Measurements from ENCODE around the gene GYPA.
"Not testable (repeated sequence)": the region's sequence is repeated elsewhere in the genome, so short reads cannot be mapped to it uniquely, and the experiment has no call there.

GYPA gene

DNA sequence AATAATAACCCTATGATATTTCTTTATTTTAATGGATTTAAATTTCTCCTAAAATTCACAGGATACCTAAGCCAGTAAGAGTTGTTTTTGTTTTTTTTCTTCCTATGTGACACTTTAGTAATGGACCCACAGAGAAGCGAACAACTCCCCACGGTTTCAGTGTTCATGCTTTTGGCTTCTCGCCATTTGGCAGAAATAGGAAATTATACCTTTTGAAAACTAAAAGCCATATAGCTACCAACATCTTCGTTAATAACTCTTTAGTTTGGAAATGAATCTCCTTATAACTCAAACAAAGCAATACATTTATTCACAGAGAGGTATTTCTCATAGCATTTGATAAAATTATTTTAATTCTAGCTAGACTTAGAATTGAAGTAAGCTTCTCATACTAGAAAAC is 527 bp downstream of the GYPA start:
- not testable (repeated sequence) for H3K27me3 Mint-ChIP-seq; H3K27ac Mint-ChIP-seq; H3K9me3 Mint-ChIP-seq; H3K4me1 Mint-ChIP-seq (ENCODE audit: low read depth); H3K36me3 Mint-ChIP-seq (ENCODE audit: low read depth); DNase-seq; H3K4me3 Mint-ChIP-seq

DNA sequence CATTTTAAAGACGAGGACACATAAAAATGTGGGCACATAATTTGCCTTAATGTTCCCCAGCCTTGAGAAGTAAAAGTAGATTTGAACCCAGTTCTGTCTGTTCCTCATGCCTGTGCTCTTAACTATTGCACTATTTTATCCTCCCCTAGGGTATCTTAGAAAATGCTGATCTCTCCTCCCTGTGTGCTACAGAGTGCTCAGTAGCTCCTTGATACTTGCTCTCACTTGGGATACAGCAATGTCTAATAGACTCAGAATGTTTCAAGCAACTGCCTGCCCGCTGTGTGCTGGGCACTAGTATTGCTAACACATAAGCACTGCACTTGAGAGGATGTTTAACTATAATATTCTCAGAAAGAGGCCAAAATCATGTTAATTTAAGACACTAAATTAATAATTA is 971 bp downstream of the GYPA start:
- not testable (repeated sequence) for H3K36me3 Mint-ChIP-seq (ENCODE audit: low read depth); H3K9me3 Mint-ChIP-seq; H3K4me1 Mint-ChIP-seq (ENCODE audit: low read depth); H3K27ac Mint-ChIP-seq; H3K4me3 Mint-ChIP-seq; H3K27me3 Mint-ChIP-seq; DNase-seq

DNA sequence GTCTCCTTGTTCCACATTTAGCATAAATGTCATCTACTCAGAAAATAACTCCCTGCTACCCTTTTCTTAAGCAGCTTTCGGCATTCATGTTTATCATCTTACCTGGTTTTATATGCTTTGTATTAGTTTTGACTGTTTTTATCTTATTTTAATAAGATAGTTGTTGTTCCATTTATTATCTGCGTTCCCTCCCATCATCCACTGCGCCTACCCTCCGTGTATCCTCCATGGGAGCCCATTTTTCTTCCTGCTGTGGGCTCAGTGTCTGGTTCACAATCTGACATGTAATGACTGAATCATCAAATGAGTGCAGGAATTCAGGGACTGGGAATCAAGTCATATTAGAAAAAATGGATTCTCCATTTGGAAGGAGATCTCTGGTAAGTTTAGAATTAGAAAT is 2.3 kb downstream of the GYPA start:
- not testable (repeated sequence) for DNase-seq; H3K4me1 Mint-ChIP-seq (ENCODE audit: low read depth); H3K27me3 Mint-ChIP-seq; H3K36me3 Mint-ChIP-seq (ENCODE audit: low read depth); H3K27ac Mint-ChIP-seq; H3K9me3 Mint-ChIP-seq; H3K4me3 Mint-ChIP-seq

DNA sequence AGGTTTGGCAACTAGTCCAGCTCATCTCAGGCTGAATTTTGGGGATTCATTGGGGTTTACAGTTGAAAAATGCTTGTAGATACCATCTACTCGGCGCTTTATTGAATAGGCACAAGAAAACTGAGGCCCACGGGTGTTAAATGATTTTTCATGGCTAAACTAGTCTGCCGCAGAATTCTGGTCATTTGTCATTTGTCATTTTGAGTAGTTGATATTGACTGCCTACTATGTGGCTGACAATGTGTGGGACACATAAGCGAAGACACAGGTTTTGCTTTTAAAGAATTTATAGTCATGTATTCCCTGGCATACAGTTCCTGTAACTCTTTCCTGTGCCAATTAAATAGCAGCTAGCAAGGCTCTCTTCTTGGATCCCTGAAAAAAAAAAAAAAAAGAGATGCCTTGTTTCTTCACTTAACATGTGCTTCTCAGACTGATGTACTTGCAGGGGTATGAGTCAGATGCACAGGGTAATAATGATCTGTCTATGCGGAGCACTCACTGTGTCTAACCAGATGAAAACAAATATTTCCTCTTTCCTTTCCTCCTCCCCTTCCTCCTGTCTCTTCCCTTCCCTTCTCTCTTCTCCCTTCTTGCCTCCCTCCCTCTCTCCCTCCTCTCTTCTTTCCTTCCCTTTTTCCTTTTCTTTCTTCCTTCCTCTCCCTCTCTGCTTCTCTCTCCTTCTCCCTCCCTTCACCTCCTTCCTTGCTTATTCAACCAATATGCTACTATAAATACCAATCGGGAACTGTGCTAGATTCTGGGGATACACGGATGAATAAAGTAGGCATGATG is 3.2 kb downstream of the GYPA start:
- H3K4me1 Mint-ChIP-seq (ENCODE audit: low read depth); DNase-seq; H3K27ac Mint-ChIP-seq; H3K27me3 Mint-ChIP-seq; H3K9me3 Mint-ChIP-seq; H3K4me3 Mint-ChIP-seq; H3K36me3 Mint-ChIP-seq (ENCODE audit: low read depth): not testable (repeated sequence)

DNA sequence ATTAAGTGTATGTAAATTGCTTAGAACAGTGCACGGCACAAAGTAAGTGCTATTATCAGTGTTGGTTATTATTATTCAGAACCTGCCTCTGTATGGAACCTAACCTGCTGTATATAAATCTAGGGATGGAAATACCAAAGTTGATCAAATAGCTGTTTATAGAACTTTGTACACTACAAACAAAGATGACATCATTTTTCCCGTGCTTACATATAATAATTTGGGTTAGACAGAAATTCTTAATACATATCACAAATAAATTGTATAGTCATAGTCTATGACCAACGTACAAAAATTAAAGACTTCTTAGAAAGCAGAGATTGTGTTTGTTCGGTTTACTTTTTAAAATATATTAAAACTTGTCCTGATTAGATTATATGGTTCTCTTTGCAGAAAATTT is 4.3 kb downstream of the GYPA start:
- not testable (repeated sequence) for DNase-seq; H3K4me3 Mint-ChIP-seq; H3K27ac Mint-ChIP-seq; H3K9me3 Mint-ChIP-seq; H3K27me3 Mint-ChIP-seq; H3K4me1 Mint-ChIP-seq (ENCODE audit: low read depth); H3K36me3 Mint-ChIP-seq (ENCODE audit: low read depth)

DNA sequence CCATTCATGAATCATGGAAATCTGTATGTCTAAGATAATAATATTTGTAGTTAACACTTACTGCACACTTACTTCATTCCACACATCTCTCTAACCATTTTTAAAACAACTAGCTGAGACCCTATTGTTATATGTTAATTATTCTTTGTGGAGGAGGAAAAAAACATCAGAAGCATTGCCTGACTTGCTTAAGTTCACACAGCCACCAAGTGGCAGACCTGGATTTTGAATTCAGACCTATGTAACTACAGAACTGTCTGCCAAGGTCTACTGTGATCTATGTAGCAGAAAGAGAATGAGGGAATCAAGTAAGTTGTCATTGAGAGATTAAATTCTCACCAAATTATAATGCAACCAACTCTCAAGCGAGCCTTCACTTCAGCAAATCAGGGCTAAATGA is 10.4 kb downstream of the GYPA start:
- DNase-seq; H3K4me1 Mint-ChIP-seq (ENCODE audit: low read depth); H3K9me3 Mint-ChIP-seq; H3K27ac Mint-ChIP-seq; H3K4me3 Mint-ChIP-seq; H3K27me3 Mint-ChIP-seq; H3K36me3 Mint-ChIP-seq (ENCODE audit: low read depth): not testable (repeated sequence)

DNA sequence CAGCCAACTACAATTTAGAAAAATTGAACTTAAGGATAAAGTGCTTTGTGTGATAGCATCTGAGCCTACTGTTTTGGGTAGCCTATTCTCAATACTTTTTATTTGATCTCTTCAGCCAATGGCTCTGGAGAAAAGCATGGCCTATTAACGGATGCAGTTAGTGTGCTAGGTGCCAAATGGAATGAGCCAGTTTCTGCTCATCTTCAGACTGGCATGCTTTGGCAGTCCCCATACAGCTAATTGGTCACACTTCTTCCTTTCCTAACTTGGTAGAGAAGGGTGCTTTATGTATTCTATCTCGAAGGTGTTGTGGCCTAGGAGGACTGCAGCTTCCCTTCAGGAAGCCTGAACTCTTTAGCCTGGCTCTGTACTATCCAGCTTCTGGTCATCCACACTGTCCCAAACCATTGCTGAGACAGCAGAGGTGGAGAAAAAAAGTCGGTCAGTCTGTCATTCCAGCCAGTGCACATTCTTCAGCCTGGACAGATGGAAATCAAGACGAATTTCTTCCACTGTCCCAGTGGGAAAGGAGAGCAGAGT is 11.1 kb downstream of the GYPA start:
- not testable (repeated sequence) for H3K9me3 Mint-ChIP-seq

DNA sequence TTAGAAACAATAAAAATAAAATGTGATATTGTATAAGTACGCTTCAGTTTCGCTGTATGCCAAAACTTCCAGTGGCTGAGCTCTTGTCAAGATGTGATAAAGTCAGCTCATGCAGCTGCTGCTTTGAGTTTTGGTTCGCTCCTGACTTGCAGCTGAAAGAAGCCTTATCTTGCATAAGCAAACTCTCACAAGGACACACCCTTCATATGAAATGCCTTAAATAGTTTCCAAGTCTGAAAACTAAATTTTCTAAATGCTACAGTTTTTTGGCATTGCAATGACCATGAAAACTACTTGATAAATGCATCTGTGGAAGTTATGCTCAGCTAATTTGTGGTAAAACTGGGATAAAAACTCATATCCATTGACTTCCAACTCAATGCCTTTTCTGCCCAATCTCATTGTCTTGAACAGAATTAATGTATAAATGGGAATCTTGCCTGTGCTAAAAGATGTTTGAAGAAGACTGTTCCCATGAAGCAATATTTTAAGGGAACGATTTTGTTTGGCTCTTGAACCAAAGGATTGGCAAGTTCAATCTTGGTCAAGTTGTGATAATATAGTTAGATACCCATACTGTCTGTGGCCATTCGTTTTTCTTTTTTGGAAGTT is 11.7 kb downstream of the GYPA start:
- H3K9me3 Mint-ChIP-seq; H3K27me3 Mint-ChIP-seq; H3K4me3 Mint-ChIP-seq; H3K36me3 Mint-ChIP-seq (ENCODE audit: low read depth); DNase-seq; H3K4me1 Mint-ChIP-seq (ENCODE audit: low read depth); H3K27ac Mint-ChIP-seq: not testable (repeated sequence)

More for the DNA sequence above, 11.1 kb downstream of the GYPA start:
- H3K4me3 Mint-ChIP-seq; H3K27ac Mint-ChIP-seq; H3K27me3 Mint-ChIP-seq; DNase-seq; H3K36me3 Mint-ChIP-seq (ENCODE audit: low read depth); H3K4me1 Mint-ChIP-seq (ENCODE audit: low read depth): not testable (repeated sequence)

DNA sequence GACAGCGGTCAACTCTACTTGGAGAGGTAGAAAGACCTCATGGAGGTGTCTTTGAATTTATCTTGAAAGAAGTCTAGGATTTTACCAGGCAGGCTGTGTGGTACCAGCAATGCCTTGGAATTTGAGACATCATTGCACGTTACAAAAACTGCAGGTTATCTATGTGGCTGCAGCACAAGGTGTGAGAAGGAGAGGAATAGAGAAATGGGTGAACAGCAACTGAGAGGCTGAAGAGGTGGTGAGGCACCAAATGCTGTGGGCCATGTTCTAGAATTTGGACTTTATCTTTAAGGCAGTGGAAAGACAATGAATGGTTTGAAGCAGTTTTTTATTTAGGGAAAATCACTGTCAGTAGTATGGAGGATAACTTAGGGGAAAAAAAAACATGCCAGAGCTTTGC is 15.4 kb downstream of the GYPA start:
- H3K9me3 Mint-ChIP-seq; H3K4me1 Mint-ChIP-seq (ENCODE audit: low read depth); H3K4me3 Mint-ChIP-seq; H3K27ac Mint-ChIP-seq; H3K27me3 Mint-ChIP-seq; DNase-seq; H3K36me3 Mint-ChIP-seq (ENCODE audit: low read depth): not testable (repeated sequence)

DNA sequence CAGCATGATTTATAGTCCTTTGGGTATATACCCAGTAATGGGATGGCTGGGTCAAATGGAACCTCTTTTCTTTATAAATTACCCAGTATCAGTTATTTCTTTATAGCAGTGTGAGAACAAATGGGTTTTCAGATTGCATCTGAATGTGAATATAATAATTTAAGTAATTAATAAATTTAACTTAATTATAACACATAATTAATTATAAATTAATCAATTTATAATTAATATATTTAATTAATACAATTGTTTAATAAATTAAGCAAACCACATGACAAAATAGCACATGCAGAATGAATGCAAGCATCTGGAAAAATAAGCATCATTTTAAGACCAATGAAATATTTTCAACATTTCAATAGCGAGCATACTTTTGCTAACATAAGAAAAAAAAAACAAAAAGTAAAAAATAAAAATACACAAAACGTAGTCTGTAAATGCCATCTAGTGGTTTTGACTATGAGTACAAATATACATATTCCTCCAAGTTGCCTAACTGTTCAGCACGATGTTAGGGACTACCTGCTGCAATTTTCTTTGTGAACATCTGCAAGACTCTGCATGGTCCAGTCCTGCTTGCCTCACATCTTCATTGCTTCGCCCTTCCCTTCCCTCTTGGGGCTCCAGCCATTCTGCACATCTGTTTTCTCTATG is 16.4 kb downstream of the GYPA start:
- not testable (repeated sequence) for H3K36me3 Mint-ChIP-seq (ENCODE audit: low read depth); H3K9me3 Mint-ChIP-seq; H3K4me3 Mint-ChIP-seq; DNase-seq; H3K27ac Mint-ChIP-seq; H3K4me1 Mint-ChIP-seq (ENCODE audit: low read depth); H3K27me3 Mint-ChIP-seq

DNA sequence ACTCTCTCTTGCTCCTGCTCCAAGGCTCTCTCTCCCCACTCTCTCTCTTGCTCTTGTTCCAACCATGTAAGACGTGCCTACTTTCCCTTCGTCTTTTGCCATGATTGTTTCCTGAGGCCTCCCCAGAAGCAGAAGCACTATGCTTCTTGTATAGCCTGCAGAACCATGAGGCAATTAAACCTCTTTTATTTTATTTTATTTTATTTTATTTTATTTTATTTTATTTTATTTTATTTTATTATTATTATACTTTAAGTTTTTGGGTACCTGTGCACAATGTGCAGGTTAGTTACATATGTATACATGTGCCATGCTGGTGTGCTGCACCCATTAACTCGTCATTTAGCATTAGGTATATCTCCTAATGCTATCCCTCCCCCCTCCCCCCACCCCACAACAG is 17.2 kb downstream of the GYPA start:
- not testable (repeated sequence) for DNase-seq; H3K4me1 Mint-ChIP-seq (ENCODE audit: low read depth)

DNA sequence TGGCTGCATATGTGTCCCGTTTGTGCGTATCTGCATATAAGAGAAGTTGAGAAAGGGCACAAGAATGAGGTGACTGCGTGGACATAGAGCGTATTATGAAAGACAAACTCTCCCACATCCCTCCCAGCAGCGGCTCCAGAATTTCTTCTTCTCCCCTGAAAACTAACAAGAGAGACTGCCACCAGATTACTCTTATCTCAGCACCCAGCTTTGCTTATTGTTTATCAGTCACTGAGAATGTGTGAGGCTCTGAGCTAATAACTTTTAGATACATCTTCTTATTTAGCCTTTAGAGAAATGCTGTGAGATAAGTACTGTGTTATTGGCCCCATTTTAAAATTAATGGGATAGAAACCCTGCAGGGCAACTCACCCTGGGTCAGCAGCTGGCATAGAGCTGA is 20.8 kb downstream of the GYPA start:
- H3K4me3 Mint-ChIP-seq; H3K27me3 Mint-ChIP-seq; H3K9me3 Mint-ChIP-seq; H3K36me3 Mint-ChIP-seq (ENCODE audit: low read depth); H3K4me1 Mint-ChIP-seq (ENCODE audit: low read depth); DNase-seq; H3K27ac Mint-ChIP-seq: not testable (repeated sequence)

More for the DNA sequence above, 17.2 kb downstream of the GYPA start:
- H3K9me3 Mint-ChIP-seq; H3K4me3 Mint-ChIP-seq; H3K27ac Mint-ChIP-seq; H3K36me3 Mint-ChIP-seq (ENCODE audit: low read depth); H3K27me3 Mint-ChIP-seq: not testable (repeated sequence)

DNA sequence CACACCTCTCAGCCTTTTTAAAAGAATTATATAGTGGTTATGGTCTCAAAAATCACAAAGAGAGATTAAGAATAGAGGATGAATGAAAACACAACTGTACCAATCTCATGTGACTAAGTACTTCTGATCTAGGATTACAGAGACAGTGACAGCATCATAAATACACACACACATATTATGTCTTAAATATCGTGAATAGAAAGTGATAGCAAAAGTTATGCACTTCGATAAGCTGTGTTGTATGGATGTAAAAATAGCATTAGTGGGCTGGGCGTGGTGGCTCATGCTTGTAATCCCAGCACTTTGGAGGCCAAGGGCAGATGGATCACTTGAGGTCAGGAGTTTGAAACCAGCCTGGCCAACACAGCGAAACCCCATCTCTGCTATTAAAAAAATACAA is 25.0 kb downstream of the GYPA start:
- H3K36me3 Mint-ChIP-seq (ENCODE audit: low read depth), result no peaks in the 10 kb centered on the region
- H3K4me3 Mint-ChIP-seq, result no peak overlapping the region
- no peaks in the 10 kb centered on the region for H3K9me3 Mint-ChIP-seq
- no peaks in the 10 kb centered on the region for H3K4me1 Mint-ChIP-seq (ENCODE audit: low read depth)
- H3K27ac Mint-ChIP-seq, result no peak overlapping the region
- DNase-seq, result no peak
- H3K27me3 Mint-ChIP-seq, result no peaks in the 10 kb centered on the region

DNA sequence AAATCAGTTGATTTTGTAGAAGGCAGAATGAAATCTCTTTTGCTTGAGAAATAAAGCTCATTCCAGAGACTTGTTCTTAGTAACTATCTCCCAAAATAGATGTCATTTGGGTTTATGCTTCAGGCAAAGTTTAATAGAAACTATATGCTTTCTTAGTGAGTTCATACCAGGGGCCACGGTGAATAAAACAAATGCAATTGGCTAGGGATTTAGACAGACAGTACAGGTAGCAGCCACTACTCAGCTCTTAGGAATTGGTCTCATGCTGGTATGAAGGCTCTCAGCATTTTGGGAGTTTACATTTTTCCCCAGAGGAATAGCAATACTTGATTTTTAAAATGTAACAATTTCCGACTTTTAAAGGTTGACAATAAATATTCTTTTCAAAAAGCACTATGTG is 27.0 kb downstream of the GYPA start:
- DNase-seq, result no peak
- peaks cover 3% of the 10 kb centered on the region for H3K27me3 Mint-ChIP-seq
- no peak overlapping the region for H3K4me3 Mint-ChIP-seq
- no peaks in the 10 kb centered on the region for H3K36me3 Mint-ChIP-seq (ENCODE audit: low read depth)
- H3K4me1 Mint-ChIP-seq (ENCODE audit: low read depth), result no peaks in the 10 kb centered on the region
- H3K27ac Mint-ChIP-seq, result no peak overlapping the region
- H3K9me3 Mint-ChIP-seq, result no peaks in the 10 kb centered on the region

DNA sequence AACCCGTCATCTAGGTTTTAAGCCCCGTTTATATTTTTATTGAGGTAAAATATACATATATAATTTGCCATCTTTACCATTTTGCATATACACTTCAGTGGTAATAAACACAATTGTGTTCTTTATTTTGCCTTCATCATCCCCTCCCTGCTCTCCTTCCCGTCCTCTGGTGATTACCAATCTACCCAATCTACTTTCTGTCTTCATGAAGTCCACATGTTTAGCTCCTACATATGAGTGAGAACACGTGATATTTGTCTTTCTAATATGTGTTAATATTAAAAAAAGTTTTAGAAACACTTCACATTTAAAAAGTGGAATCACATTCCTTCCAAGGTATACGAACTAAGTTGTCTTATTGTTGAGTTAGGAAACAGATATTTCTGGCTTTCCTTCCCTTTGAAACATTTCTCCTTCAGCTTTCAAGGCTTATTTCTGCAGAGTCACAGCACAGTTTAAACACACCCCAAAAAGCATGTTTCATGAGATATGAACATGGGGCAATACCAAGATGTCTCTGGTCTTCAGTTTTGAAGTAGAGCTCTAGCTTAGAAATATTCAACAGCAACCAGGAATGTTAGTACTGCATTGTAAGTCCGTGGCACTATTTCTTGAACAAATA is 35.9 kb downstream of the GYPA start:
- Mint-ChIP-seq H3K27ac (no peak overlapping the region), H3K9me3 (no peaks in the 10 kb centered on the region), H3K4me1 (ENCODE audit: low read depth) (no peaks in the 10 kb centered on the region), H3K27me3 (peaks cover 3% of the 10 kb centered on the region), H3K36me3 (ENCODE audit: low read depth) (no peaks in the 10 kb centered on the region), H3K4me3 (no peak overlapping the region)
- DNase-seq, result no peak
